Epithelial cell of proximal tubule (primary cell): ENCODE data around the gene NME9. TPM values are rescaled to one million over a fixed set of nuclear protein-coding genes. Genes with fewer than 3 reads are reported as not detected.
A peak's percentile ranks its signal among the peaks of the same experiment; 100 is the strongest.

ENCODE experiments used
- DNase-seq: peaks from one replicate; pipeline ENCODE4 v3.0.0-alpha.2; 2011; ENCODE audit warnings: low read depth
- H3K4me3 ChIP-seq: 2 replicates; pipeline ENCODE4 v1.5.1; 2011; ENCODE audit warnings: low read depth, mild to moderate bottlenecking, low read length
- CTCF ChIP-seq: conservative IDR thresholded peaks from 2 replicates; pipeline ENCODE4 v1.5.1; 2012; ENCODE audit warnings: low read depth, mild to moderate bottlenecking, low read length
- total RNA-seq: library from RNA; depleted of rRNA; stranded (reverse); fragments of >200 nt; gene quantifications from 2 replicates; pipeline ENCODE4 v1.2.3, GENCODE V29; 2015

The NME9 gene
- total RNA-seq, 1 donor from 2014 or later: not detected

- H3K4me3 ChIP-seq: peak within 1 kb of the TSS; percentile 82
- no peak for DNase-seq
- TF ChIP-seq CTCF: peak; percentile 42
These were observed 18.5 kb upstream of the NME9 start, which contains the start of gene MRAS for GRCh38 chr3:138347960-138348753. MRAS (plus strand) TSS chr3:138348579; CDS start chr3:138372884, 24,305 bp downstream.

DNA sequence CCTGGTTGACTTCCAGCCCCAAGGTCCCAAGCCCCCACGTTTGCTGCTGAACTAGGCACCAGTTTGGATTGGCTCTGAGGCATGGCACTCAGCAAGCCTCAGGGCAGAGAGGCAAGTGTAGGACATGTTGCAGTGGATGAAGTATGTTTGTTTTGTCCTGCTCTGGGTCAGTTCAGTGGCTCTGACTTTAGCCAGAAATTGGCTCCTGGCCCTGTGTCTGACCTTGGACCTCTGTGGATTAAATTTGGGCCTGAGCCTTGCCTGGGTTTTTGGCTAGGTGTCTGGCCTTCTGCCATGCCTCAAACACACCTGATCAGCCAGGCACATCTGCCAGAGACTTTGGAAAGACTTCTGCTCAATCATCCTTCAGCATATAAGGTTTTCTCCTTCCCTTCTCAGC lies 15.1 kb upstream of the NME9 start:
- no peak overlapping the region for H3K4me3 ChIP-seq
- no peak for TF ChIP-seq CTCF
- no peak for DNase-seq

DNA sequence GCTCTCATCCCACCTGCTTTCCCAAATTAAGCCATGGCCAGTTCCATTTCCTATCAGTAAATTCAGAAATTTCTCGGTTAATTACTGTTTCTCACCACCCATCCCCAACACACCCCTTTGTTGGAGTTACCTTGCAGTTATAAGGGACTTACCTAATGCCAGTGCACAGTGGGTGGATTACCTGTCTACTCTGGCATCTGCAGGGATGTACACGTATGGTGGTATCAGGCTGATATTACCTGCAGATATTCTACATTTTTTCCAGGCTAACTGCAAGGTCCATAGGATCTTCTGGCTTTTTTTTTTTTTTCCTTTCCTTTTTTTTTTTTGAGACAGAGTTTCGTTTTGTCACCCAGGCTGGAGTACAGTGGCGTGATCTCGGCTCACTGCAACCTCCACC lies 10.9 kb upstream of the NME9 start:
- no peak for TF ChIP-seq CTCF
- no peak for DNase-seq
- H3K4me3 ChIP-seq: no peak overlapping the region

GRCh38 chr3:138338811-138339210 lies 9.2 kb upstream of the NME9 start:
- no peak for DNase-seq
- TF ChIP-seq CTCF: no peak
- no peak overlapping the region for H3K4me3 ChIP-seq

- H3K4me3 ChIP-seq: no peak overlapping the region
- no peak for DNase-seq
- no peak for TF ChIP-seq CTCF
These were observed 8.6 kb upstream of the NME9 start for GRCh38 chr3:138338244-138338643.

DNA sequence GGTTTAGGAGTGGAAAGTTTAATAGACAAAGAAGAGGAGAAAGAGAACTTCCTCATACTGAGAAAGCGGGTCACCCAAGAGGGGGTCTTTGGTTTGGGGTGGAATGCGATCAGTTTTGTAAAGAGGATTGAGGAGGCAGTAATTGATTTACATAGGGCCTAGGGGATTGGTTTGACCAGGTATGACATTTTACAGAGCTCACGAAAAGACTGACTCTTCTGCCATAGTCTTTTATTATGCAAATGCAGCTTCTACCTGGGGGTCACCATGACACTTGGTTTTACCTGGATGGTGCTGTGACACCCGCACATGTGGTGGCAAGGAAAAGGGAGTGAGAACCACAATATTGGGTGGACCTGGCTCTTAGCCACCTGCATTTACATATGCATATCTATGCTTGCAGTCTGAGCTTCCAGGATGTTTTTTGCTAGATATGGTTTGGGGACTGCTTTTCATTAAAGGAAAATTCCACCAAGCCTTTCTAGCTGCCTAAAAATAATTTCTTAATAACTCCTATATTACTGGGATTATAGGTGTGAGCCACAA lies 6.9 kb upstream of the NME9 start:
- H3K4me3 ChIP-seq: no peak overlapping the region
- DNase-seq: no peak
- TF ChIP-seq CTCF: no peak

GRCh38 chr3:138334608-138335007 lies 5.0 kb upstream of the NME9 start:
- no peak overlapping the region for H3K4me3 ChIP-seq
- TF ChIP-seq CTCF: no peak
- DNase-seq: no peak
